HG02763 (cell line): ENCODE data around the gene PIH1D1.

Source experiments
- ATAC-seq: cut with Tn5 transposase; IDR thresholded peaks from one replicate; pipeline ENCODE4 v1.9.1; 2021; ENCODE audit warnings: mild to moderate bottlenecking, moderate library complexity; ENCODE audit not compliant: unreplicated experiment

Gene PIH1D1

DNA sequence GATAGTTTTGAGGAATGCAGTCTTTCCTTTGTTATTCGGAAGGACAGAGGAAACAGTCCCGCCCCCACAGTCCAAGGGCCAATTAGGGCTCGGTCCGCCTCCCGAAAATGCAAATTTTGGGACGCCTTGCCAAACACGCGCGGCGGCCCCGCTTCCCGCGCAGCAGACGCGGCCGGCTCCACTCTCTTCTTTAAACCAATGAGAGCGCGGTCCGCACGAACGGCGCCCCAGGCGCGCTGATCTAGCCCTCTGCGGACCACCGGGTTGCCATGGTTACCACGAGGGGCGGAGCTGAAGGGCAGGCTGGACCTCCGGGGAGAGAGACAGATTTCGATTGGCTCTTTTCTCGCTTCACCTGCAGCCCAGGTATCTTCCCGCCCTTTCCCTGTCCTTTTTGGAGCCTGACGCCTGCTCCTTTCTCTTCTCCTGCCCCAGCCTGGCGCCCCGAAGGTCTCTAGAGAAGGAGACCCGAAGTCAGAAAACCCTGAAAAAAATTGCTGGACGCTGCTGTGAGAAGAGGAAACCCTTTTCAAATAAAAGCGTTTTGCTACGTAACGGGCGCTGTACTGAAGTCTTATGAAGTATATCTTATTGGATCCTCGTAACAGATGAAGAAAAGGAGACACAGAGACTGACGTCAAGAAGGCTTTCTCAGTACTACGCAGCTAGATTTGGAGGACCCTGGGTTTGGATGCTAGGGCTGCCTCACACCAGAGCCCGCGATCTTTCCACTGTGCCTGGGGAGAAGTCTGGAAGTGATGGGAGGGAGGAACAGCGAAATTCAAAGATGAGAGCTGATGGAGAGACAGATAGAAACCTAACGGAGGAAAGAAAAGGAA, 30.4 kb downstream of the PIH1D1 start:
- no peak for ATAC-seq

DNA sequence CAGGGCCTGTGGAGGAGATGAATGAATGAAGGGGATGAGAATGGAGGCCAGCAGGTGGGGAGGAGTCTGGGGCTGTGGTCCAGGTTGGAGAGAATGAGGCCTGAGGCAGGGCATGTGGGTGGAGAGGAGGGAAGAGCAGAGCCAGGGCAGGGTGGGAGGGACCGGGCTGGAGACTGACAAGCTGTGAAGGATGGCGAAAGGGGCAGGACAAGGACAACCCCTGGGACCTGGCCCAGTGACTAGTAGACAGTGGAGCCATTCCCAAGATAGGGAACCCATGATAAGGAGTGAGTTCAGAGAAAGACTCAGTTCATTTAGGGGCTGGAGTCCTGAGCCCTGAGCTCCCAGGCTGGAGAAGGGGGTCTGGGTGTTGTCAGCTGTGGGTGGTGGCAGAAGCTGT, 31.4 kb downstream of the PIH1D1 start:
- no peak for ATAC-seq

DNA sequence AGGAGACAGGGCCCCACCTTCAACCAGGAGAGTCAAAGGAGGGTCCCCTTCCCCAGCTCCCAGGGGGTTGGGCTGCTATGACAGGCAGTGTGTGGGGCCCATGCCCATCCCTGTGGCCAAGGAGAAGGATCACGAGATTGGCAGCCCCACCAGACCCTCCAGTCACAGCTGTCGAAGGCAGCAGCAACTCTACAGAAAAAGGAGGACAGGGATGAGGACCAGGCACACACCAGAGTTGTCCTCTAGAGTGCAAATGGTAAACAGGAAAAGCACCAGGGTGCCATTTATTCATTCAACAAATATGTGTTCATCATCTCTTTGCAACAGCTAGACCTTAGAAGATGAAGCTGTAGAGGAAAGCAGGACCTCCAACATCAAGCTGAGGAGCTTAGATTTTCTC, 32.4 kb downstream of the PIH1D1 start:
- no peak for ATAC-seq

DNA sequence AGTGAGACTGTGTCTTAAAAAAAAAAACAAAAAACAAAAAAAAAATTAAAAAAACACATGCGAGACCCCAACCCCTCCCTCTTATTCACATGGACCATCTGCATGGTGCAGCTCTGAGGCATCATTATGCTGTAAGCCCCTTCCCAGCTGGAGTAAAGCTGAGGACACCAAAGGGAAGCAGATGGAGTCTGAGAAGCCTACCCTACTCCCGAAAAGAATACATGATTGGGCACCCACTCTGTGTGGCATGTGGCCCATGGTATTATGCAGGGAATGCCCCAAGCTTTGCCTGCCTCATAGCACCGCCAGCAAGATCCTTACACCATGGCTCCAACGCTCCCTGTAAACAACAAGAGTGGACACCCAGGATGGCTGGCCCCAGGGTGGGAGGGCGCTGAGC, 33.1 kb downstream of the PIH1D1 start:
- ATAC-seq: no peak

- no peak for ATAC-seq
Measured at GRCh38 chr19:49417088-49417487, 34.5 kb downstream of the PIH1D1 start.

DNA sequence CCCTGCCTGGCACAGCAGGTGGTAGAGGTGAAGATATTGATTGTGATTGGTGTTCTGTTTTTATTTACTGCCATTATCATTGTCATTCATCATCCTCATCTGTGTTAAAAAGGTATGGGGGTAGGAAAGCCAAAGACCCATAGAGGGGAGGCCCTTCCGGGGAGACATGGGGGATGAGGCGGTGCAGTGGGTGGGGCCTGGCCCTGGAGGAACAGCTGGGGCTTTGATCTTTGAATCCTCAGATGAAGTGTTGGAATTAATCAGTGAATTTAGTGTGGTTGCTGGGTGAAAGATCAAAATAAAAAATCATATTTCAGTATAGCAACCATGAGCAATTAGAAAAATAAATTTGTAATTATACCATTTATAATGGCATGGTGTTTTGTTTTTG, 35.8 kb downstream of the PIH1D1 start:
- no peak for ATAC-seq

DNA sequence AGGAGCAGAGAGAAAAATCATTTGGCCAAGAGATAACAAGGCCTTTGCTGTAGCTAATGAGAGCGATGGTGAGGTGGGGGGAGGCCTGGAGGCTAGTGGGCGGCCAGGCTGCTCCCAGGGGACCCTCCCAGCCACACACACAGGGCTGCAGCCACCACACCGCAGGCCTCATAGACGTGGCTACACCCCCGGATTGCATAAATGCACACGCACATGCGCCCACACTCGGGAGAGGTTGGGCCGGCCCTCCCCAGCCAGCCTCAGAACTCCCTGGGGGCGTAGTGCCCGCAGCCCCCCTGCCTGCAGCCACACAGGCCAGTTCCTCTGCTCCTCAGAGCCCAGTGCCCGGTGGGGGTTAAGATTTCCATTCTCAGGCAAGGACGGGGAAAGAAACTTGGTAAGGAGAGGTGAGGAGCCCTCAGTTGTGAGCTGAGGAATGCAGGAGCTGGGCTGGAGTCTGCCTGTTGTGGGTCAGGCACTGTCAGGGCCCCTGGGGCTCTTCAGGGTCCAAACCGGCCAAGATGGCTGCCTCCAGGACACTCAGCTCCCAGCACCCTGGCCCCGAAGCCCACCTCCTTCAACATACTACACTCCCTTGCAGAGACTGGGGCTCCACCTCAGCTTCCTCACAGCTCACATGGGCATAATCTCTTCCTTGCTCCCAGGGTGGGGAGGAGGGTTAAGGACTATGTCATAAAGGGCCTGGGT, 36.4 kb downstream of the PIH1D1 start:
- no peak for ATAC-seq

- ATAC-seq: no peak
Measured at GRCh38 chr19:49414256-49414655, 37.4 kb downstream of the PIH1D1 start.

GRCh38 chr19:49413348-49413747, 38.3 kb downstream of the PIH1D1 start:
- ATAC-seq: no peak

DNA sequence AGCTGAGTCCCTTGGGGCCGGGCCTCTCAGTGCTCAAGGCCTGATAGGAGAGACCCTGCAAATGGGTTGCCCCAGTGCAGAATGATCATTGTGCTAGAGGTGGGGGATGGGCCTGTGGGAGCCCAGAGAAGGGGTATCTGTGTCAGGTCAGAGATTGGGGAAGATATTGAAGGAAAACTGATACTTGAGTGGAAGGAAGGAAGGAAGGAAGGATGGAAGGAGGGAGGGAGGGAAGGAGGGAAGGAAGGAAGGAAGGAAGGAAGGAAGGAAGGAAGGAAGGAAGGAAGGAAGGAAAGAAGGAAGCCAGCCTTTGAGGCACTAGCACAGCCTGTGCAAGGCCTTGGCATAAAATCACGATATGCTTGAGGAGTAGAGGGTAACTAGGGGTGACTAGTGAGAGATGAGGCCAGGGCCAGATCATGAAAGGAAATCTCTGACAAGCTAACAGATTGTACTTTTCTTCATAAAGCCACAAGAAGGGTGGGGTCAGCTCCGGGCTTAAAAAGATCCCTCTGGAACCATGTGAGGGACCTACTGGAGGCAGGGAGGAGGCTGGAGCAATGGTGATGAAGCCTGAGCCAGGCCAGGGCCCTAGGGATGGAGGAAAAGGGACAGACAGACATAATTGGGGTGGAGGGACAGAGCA, 39.8 kb downstream of the PIH1D1 start:
- ATAC-seq: no peak

- no peak for ATAC-seq
Measured at GRCh38 chr19:49409441-49410029, 42.1 kb downstream of the PIH1D1 start.

DNA sequence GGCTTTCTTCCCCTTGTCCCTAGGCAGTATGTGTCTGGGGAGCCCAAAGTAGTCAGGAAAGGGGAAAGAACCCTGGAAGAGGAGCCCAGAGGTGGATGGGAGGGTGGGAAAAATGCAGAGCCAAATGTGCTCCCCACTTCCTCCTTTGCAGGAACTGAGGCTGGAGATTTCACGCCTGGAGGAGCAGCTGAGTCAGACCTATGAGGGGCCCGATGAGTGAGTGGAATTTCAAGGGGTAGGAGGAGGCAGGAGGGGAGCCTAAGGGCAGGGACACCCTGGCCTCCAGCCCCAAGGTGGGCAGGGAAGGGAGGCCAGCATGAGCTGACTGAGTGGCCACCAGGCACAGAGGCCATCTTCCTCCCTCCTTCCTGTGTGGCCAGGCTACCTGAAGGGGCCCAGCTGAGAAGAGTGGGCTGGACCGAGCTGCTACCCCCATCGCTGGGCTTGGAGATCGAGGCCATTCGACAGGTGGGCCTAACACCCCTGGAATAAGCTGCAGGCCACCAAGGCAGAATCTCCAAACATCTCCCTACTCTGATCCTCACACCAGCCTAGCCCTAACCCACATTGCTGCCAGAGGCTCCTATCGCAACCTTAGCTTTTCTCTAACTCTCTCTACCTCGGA, 42.7 kb downstream of the PIH1D1 start:
- ATAC-seq: no peak

DNA sequence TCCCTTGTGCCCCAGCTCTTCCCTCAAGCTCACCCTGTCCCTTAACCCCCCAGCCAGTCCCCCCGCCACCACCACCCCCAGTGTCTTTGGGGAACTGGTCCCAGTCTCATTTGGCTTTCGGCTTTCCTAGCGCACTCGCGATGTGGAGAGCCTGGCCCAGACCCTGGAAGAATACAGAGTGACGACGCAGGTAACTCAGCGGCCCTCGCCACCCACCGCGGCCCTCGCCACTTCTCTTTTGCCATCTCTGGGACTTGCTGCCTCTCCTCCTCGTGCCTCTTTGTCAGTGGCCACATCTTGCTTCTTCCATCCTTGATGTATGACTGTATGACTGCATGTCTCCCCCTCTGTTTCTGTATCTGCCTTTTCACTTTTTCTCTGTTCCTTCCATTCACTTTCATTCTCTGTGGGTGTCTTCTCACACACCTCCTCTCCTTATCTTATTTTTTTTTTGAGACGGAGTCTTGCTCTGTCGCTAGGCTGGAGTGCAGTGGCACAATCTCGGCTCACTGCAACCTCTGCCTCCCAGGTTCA, 44.1 kb downstream of the PIH1D1 start:
- no peak for ATAC-seq

GRCh38 chr19:49407079-49407478, 44.5 kb downstream of the PIH1D1 start:
- ATAC-seq: no peak

DNA sequence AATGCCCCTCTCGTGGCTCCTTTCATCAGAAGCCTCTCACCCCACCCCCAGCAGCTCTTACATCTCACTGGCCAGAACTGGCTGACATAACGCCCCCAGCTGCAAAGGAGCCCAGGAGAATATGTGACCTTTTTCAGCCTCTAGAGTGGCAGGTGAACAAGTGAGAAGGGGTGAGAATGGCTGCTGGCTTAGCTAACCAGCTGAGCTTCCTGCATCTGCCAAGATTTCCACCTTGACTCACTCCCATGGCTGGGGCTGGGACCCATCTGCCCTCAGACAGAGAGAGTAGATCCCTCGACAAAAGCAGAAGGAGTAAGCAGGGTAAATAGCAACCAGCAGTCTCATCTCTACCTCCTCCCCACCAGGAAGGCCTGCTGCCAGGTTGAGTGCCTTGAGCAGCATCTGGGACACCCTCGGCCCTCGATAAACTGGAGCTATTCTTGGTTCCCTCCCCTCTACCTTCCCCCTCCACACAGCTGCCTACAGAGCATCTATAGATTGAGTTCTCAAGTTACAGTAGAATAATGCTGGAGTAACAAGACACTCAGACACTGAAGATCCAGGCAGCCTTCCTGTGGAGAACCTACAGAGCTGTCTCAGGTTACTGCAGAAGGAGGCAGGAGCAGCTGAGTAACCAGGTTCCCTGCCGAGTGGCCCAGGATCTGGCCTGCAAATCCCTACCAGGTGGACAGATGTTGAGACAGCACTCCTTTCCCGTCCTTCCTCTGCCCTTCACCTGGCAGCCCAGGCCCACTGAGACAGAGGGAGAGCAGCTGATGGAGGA, 48.0 kb downstream of the PIH1D1 start:
- no peak for ATAC-seq

GRCh38 chr19:49400029-49400428, 51.6 kb downstream of the PIH1D1 start:
- ATAC-seq: no peak

- no peak for ATAC-seq
Measured at GRCh38 chr19:49398931-49399330, 52.7 kb downstream of the PIH1D1 start.

DNA sequence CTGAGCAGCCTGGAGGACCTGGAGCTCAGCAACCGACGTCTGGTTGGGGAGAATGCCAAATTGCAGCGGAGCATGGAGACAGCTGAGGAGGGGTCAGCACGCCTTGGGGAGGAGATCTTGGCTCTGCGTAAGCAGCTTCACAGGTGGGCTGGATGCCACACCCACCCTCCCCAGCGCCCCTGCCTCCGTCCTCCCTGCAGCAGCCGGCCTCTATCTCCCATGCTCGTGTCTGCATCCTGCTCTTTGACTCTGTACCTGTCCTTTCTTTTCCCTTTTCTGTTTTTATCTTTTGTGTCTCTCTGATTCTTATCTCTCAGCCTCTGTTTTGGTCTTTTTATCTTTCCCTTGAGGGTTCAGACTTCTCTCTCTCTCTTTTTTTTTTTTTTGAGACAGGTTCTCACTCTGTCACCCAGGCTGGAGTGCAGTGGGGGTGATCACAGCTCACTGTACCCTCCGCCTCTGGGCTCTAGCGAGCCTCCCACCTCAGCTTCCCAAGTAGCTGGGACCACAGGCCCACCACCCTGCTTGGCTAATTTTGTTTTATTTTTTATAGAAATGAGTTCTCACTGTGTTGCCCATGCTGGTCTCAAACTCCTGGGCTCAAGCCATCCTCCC, 53.5 kb downstream of the PIH1D1 start:
- no peak for ATAC-seq

- ATAC-seq: no peak
Measured at GRCh38 chr19:49396738-49397505, 54.7 kb downstream of the PIH1D1 start.
